IMR-90 (cell line): Measurements from ENCODE around the gene ZDHHC14. TPM values are rescaled to one million over a fixed set of nuclear protein-coding genes. Genes with fewer than 3 reads are reported as not detected.
A peak's percentile ranks its signal among the peaks of the same experiment; 100 is the strongest.

Source experiments
- ATAC-seq: fragments of 200-7000 bp; cut with Tn5 transposase; 2 replicates; pipeline ENCODE4 v1.9.1; 2020; ENCODE audit warnings: low read depth, mild to moderate bottlenecking, moderate library complexity
- BruUV-seq: library from RNA; stranded (reverse); fragments of 400-500 nt; replicated peaks from 2 replicates; lab custom pipeline; 2021; lab: Mats Ljungman, UMichigan
- CTCF ChIA-PET: fragments of 300-600 bp; formaldehyde crosslinking; extraction: SDS; loops from one replicate; lab custom pipeline; 2021; ENCODE audit warnings: antibody characterized with exemption; lab: Yijun Ruan, JAX
- POLR2A ChIA-PET: fragments of 300-600 bp; sonication (Branson Sonifier 250); formaldehyde crosslinking; loops from one replicate; lab custom pipeline; 2022; ENCODE audit warnings: antibody characterized with exemption; ENCODE audit not compliant: unreplicated experiment; lab: Charles Lee
- DNase-seq: peaks from one replicate; pipeline ENCODE4 v3.0.0; 2013
- H2AFZ ChIP-seq: replicated peaks from 2 replicates; pipeline ENCODE3; 2013; ENCODE audit warnings: low read length, mild to moderate bottlenecking; ENCODE audit not compliant: poor library complexity
- H2AK5ac ChIP-seq: 2 replicates; pipeline ENCODE4 v1.6.1; 2013; ENCODE audit warnings: low read depth, low read length, inconsistent platforms
- H2AK9ac ChIP-seq: replicated peaks from 2 replicates; pipeline ENCODE3; 2013; ENCODE audit warnings: mild to moderate bottlenecking, low read depth, low read length, moderate library complexity; ENCODE audit not compliant: poor library complexity
- H2BK120ac ChIP-seq: 2 replicates; pipeline ENCODE4 v1.6.1; 2013; ENCODE audit warnings: low read depth, low read length, inconsistent platforms
- H2BK15ac ChIP-seq: 3 replicates; pipeline ENCODE4 v1.6.1; 2013; ENCODE audit warnings: low read depth, low read length, inconsistent platforms
- H2BK20ac ChIP-seq: 2 replicates; pipeline ENCODE4 v1.6.1; 2013; ENCODE audit warnings: low read depth, mild to moderate bottlenecking, inconsistent platforms, low read length, moderate library complexity
- H2BK5ac ChIP-seq: 2 replicates; pipeline ENCODE4 v1.6.1; 2013; ENCODE audit warnings: mild to moderate bottlenecking, low read depth, low read length, inconsistent platforms; ENCODE audit not compliant: poor library complexity, severe bottlenecking
- H3K14ac ChIP-seq: replicated peaks from 2 replicates; pipeline ENCODE4 v1.6.1; 2013; ENCODE audit warnings: low read depth, low read length, inconsistent platforms
- H3K18ac ChIP-seq: 2 replicates; pipeline ENCODE4 v1.6.1; 2013; ENCODE audit warnings: low read depth, low read length, control low read depth
- H3K23ac ChIP-seq: 2 replicates; pipeline ENCODE4 v1.6.1; 2013; ENCODE audit warnings: low read depth, low read length, inconsistent platforms
- H3K27ac ChIP-seq: 2 replicates; pipeline ENCODE4 v1.5.1; 2013; ENCODE audit warnings: mild to moderate bottlenecking, control low read depth, low read length; ENCODE audit not compliant: insufficient read depth
- H3K27me3 ChIP-seq: 2 replicates; pipeline ENCODE4 v1.6.1; 2013; ENCODE audit warnings: low read length; ENCODE audit not compliant: control insufficient read depth, insufficient read depth
- H3K36me3 ChIP-seq: 2 replicates; pipeline ENCODE4 v1.6.1; 2013; ENCODE audit warnings: low read length, mixed read lengths; ENCODE audit not compliant: control insufficient read depth, insufficient read depth
- H3K4ac ChIP-seq: 2 replicates; pipeline ENCODE4 v1.6.1; 2013; ENCODE audit warnings: low read depth, low read length, inconsistent platforms
- H3K4me1 ChIP-seq: 2 replicates; pipeline ENCODE4 v1.6.1; 2013; ENCODE audit warnings: low read length, mixed read lengths; ENCODE audit not compliant: control insufficient read depth, insufficient read depth
- H3K4me2 ChIP-seq: 2 replicates; pipeline ENCODE4 v1.6.1; 2013; ENCODE audit warnings: low read depth, mild to moderate bottlenecking, control low read depth, low read length, moderate library complexity
- H3K4me3 ChIP-seq: 2 replicates; pipeline ENCODE4 v1.5.1; 2013; ENCODE audit warnings: low read depth, mild to moderate bottlenecking, control low read depth, low read length, moderate library complexity; ENCODE audit not compliant: insufficient read depth
- H3K56ac ChIP-seq: 2 replicates; pipeline ENCODE4 v1.6.1; 2013; ENCODE audit warnings: low read length, inconsistent platforms; ENCODE audit not compliant: insufficient read depth; ENCODE audit errors: extremely low read depth
- H3K79me1 ChIP-seq, 2 experiments: 2 replicates each; pipeline ENCODE4 v1.6.1; 2013; ENCODE audit warnings: low read length in 2 of 2, inconsistent platforms in 1 of 2, low read depth in 1 of 2
- H3K9ac ChIP-seq: 2 replicates; pipeline ENCODE4 v1.6.1; 2013; ENCODE audit warnings: low read depth, low read length, control low read depth
- H3K9me1 ChIP-seq: 2 replicates; pipeline ENCODE4 v1.6.1; 2013; ENCODE audit warnings: low read length, inconsistent platforms; ENCODE audit not compliant: insufficient read depth
- H3K9me3 ChIP-seq: 2 replicates; pipeline ENCODE4 v1.6.1; 2013; ENCODE audit warnings: low read length; ENCODE audit not compliant: control insufficient read depth, insufficient read depth
- H4K20me1 ChIP-seq: 2 replicates; pipeline ENCODE4 v1.6.1; 2013; ENCODE audit warnings: low read length, inconsistent platforms; ENCODE audit not compliant: insufficient read depth
- H4K5ac ChIP-seq: 2 replicates; pipeline ENCODE4 v1.6.1; 2013; ENCODE audit warnings: mild to moderate bottlenecking, low read depth, low read length, control low read depth
- H4K8ac ChIP-seq, 2 experiments: 2 replicates each; pipeline ENCODE4 v1.6.1; 2013; ENCODE audit warnings: low read depth in 2 of 2, low read length in 2 of 2, control low read depth in 1 of 2, inconsistent platforms in 1 of 2
- H4K91ac ChIP-seq: 2 replicates; pipeline ENCODE4 v1.6.1; 2013; ENCODE audit warnings: low read depth, low read length, inconsistent platforms; ENCODE audit not compliant: insufficient read depth
- FOS ChIP-seq: fragments of 150-350 bp; IDR thresholded peaks from 2 replicates; pipeline ENCODE4 v1.6.1; 2016; ENCODE audit warnings: low read depth, low read length
- USF2 ChIP-seq: fragments of 150-350 bp; IDR thresholded peaks from 2 replicates; pipeline ENCODE4 v1.6.1; 2017; ENCODE audit warnings: mild to moderate bottlenecking, antibody characterized with exemption, low read length, low read depth
- WGBS, 2 experiments: methylation state at CpG; one replicate each; pipeline versions ENCODE4 v1.1.5 to v1.1.7; 2013; ENCODE audit warnings: missing lambda C conversion rate in 2 of 2; ENCODE audit not compliant: insufficient read length in 1 of 2; ENCODE audit errors: extremely low coverage in 2 of 2; 5-methylcytosine and 5-hydroxymethylcytosine counted together
- dilution Hi-C: fragments of 300-500 bp; cut with HindIII; formaldehyde crosslinking; loops from one replicate; pipeline ENCODE4 v1.14.3; 2018; ENCODE audit warnings: low sequenced_read_pairs; ENCODE audit not compliant: unreplicated experiment
- in situ Hi-C: fragments of 300-500 bp; cut with MboI; formaldehyde crosslinking; loops from 3 replicates; pipeline ENCODE4 v1.14.3; 2019; ENCODE audit warnings: low sequenced_read_pairs, inconsistent platforms, mixed read lengths
- intact Hi-C: fragments of 100-400 bp; cut with micrococcal nuclease; formaldehyde crosslinking; loops from 2 replicates; pipeline ENCODE4 v1.10.0; 2022
- polyA plus RNA-seq, 3 experiments: library from polyadenylated mRNA; depleted of rRNA; stranded (reverse); fragments of >200 nt; gene quantifications; 2 replicates each; pipeline ENCODE4 v1.2.3, GENCODE V29; 2012; ENCODE audit warnings: low replicate concordance in 1 of 3
- total RNA-seq: library from RNA; depleted of rRNA; stranded (reverse); fragments of >200 nt; gene quantifications from 2 replicates; pipeline ENCODE4 v1.2.3, GENCODE V29; 2012

Gene ZDHHC14
- total and polyA plus RNA-seq, 2 of the 4 experiments (the other 2 are of a cell fraction) = 0.90 to 2.0 TPM

GRCh38 chr6:157682856-157683481, 302.0 kb downstream of the ZDHHC14 start:
- intact Hi-C loops = no loop called here
- CTCF ChIA-PET = interaction anchor here (1.0 to 1.6 kb wide), 2 partner anchors 13 to 15 kb away, joined by 3 to 4 read pairs; no protein-coding TSS in a partner anchor

More at GRCh38 chr6:157682856-157683481, 302.0 kb downstream of the ZDHHC14 start:
- Histone ChIP-seq H3K4me2 (peak overlapping the region; percentile 12; the same call in 1 of the 2 replicates), H3K4ac (no peak overlapping the region), H3K9me1 (no peaks in the 10 kb centered on the region), H2AK5ac (no peak overlapping the region), H4K91ac (no peak overlapping the region), H3K14ac (no peak overlapping the region), H3K56ac (no peak overlapping the region), H2BK15ac (no peak overlapping the region), H3K79me1 (no peaks in the 10 kb centered on the region), H3K27ac (no peak overlapping the region), H3K36me3 (no peaks in the 10 kb centered on the region), H2BK20ac (no peak overlapping the region), H2AFZ (no peak overlapping the region), H4K8ac (no peak overlapping the region), H3K9ac (no peak overlapping the region), H2BK5ac (no peak overlapping the region), H4K5ac (no peak overlapping the region), H3K18ac (no peak overlapping the region), H3K9me3 (no peaks in the 10 kb centered on the region; the same call in 1 of the 2 replicates), H2BK120ac (no peak overlapping the region), H3K23ac (no peak overlapping the region), H3K4me3 (no peak overlapping the region), H4K20me1 (no peaks in the 10 kb centered on the region), H3K4me1 (peaks cover 2% of the 10 kb centered on the region; the same call in 1 of the 2 replicates), H3K27me3 (peaks cover 21% of the 10 kb centered on the region; the same call in 1 of the 2 replicates), H2AK9ac (no peak overlapping the region)
- POLR2A ChIA-PET = interaction anchor here (0.6 to 0.7 kb wide), 2 partner anchors 12 to 363 kb away, joined by 3 to 6 read pairs; no protein-coding TSS in a partner anchor
- 58% methylated on average over 4 of the region's 7 CpGs; no CpG with 5 or more reads in 1 of the 2 experiments for WGBS, 2 experiments
- no TSS peak for BruUV-seq
- in situ Hi-C loops = no loop called here
- peak; percentile 73 for ATAC-seq
- dilution Hi-C loops = no loop called here
- TF ChIP-seq USF2 (no peak), FOS (0 out of 2 replicates have a peak, but pooled peaks have one; percentile 23)
- DNase-seq = peak; percentile 59
